GM10266 (cell line): ENCODE results near the gene TPRG1.

ENCODE experiments used
- DNase-seq: peaks from one replicate; pipeline ENCODE4 v3.0.0; 2012; ENCODE audit errors: extremely low spot score
- CTCF ChIP-seq: IDR thresholded peaks from 2 replicates; pipeline ENCODE4 v1.5.1; 2012; ENCODE audit warnings: mild to moderate bottlenecking, low read depth; ENCODE audit not compliant: control insufficient read depth, insufficient read depth; ENCODE audit errors: missing control alignments

TPRG1 gene

GRCh38 chr3:189276444-189277219 lies 104.9 kb downstream of the TPRG1 start:
- TF ChIP-seq CTCF: no peak
- no peak for DNase-seq

- peak; percentile 36 for DNase-seq
- TF ChIP-seq CTCF: no peak
Measured at GRCh38 chr3:189277711-189278110, 105.9 kb downstream of the TPRG1 start.

GRCh38 chr3:189278221-189278620 lies 106.5 kb downstream of the TPRG1 start:
- no peak for DNase-seq
- TF ChIP-seq CTCF: no peak

DNA sequence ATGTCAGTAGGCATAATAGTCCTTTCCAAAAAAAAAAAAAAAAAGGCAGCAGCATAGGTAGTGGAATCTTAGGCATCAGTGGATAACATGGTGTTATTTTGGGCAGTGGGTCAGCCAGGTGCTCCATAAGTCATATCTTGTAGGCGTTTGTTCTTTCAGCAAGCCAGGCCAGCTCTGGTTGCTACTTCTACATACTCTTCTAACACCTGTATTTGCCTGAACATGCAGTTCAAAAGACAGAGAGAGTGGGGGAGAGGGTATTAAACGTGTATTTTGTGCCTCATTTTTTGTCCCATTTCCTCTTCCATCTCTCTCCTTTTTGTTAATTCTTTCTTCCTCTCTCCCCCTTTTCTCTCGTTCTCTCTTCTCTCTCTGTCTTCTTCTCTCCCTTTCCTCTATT lies 110.4 kb downstream of the TPRG1 start:
- DNase-seq: no peak
- no peak for TF ChIP-seq CTCF

DNA sequence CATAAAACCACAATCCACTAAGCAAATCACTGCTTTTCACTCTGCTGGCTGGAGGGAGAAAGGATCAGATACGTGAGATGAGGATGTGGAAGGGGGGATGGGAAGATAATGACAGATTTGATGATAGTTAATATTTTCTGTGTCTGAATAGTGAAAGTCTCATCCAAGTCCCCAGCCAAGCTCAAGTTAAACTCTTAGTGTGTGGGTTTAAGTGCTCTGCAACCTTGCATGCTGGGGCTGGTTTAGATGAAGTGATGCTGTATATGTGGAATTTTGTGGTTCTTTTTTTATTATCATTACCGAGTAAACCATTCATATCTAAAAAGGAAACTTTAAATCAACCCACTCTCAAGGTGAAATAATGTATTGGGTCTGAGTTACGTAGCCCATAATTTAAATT lies 111.0 kb downstream of the TPRG1 start:
- TF ChIP-seq CTCF: no peak
- DNase-seq: no peak

- DNase-seq: no peak
- no peak for TF ChIP-seq CTCF
Measured at GRCh38 chr3:189286188-189286587, 114.4 kb downstream of the TPRG1 start.

DNA sequence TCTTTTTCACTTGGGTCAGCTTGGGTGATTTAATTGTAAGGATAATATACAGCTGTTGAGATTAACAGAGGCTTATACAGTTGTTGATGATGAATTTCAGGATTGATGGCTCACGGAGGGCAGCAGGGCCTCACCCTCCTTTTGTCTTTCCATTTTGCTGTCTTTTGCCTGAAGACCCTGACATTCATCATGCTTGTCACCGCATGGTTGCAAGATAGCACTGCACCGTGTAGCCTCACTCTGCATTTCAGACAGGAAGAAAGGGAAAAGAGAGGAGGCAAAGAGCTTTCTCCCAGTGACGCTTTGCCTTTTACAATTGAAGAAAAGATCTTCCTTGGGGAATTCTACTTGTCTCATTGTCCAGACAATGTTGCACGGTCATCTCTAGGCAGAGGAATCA lies 115.1 kb downstream of the TPRG1 start:
- no peak for DNase-seq
- no peak for TF ChIP-seq CTCF
